A673 (cell line): Measurements from ENCODE around the gene AGAP1. TPM values are rescaled to one million over a fixed set of nuclear protein-coding genes. Genes with fewer than 3 reads are reported as not detected.

Experiments used
- BruUV-seq: library from RNA; stranded (reverse); fragments of 400-500 nt; replicated peaks from 2 replicates; lab custom pipeline; 2021; lab: Mats Ljungman, UMichigan
- CTCF ChIA-PET: fragments of 300-600 bp; sonication (Branson Sonifier 250); formaldehyde crosslinking; loops from one replicate; lab custom pipeline; 2022; ENCODE audit warnings: antibody characterized with exemption; lab: Charles Lee
- POLR2A ChIA-PET: fragments of 300-600 bp; sonication (Branson Sonifier 250); formaldehyde crosslinking; loops from one replicate; lab custom pipeline; 2022; ENCODE audit warnings: antibody characterized with exemption; ENCODE audit not compliant: low non-redundant PET; lab: Charles Lee
- DNase-seq: peaks from one replicate; pipeline ENCODE4 v3.0.0-alpha.2; 2015; ENCODE audit warnings: low spot score
- H3K27ac ChIP-seq: fragments of 200-600 bp; sonication (generic); 2 replicates; pipeline ENCODE4 v1.5.1; 2016; ENCODE audit warnings: mixed run types, low read depth, mild to moderate bottlenecking, mixed read lengths, antibody characterized with exemption, low read length; ENCODE audit not compliant: poor library complexity, severe bottlenecking
- H3K27me3 ChIP-seq: fragments of 200-600 bp; sonication (generic); replicated peaks from 2 replicates; pipeline ENCODE4 v1.6.1; 2017; ENCODE audit warnings: mixed run types, low read depth, mild to moderate bottlenecking, mixed read lengths, antibody characterized with exemption, low read length; ENCODE audit not compliant: insufficient read depth, poor library complexity
- H3K36me3 ChIP-seq: fragments of 200-600 bp; sonication (generic); 2 replicates; pipeline ENCODE4 v1.6.1; 2016; ENCODE audit warnings: mixed run types, mild to moderate bottlenecking, mixed read lengths, antibody characterized with exemption, low read length; ENCODE audit not compliant: insufficient read depth, poor library complexity, severe bottlenecking
- H3K4me1 ChIP-seq: fragments of 200-600 bp; sonication (generic); 2 replicates; pipeline ENCODE4 v1.6.1; 2017; ENCODE audit warnings: mixed run types, mild to moderate bottlenecking, mixed read lengths, antibody characterized with exemption, low read length; ENCODE audit not compliant: insufficient read depth, poor library complexity, severe bottlenecking
- H3K4me3 ChIP-seq: fragments of 200-600 bp; sonication (generic); 2 replicates; pipeline ENCODE4 v1.5.1; 2016; ENCODE audit warnings: low read depth, mixed run types, mild to moderate bottlenecking, mixed read lengths, low read length; ENCODE audit not compliant: poor library complexity, severe bottlenecking
- H3K9me3 ChIP-seq: fragments of 200-600 bp; sonication (generic); 2 replicates; pipeline ENCODE4 v1.6.1; 2016; ENCODE audit warnings: mixed run types, low read depth, mild to moderate bottlenecking, mixed read lengths, antibody characterized with exemption, low read length; ENCODE audit not compliant: poor library complexity, severe bottlenecking
- EZH2 ChIP-seq: fragments of 200-600 bp; sonication (generic); IDR thresholded peaks from 2 replicates; pipeline ENCODE4 v1.6.1; 2017; ENCODE audit warnings: borderline replicate concordance, low read depth, mild to moderate bottlenecking, mixed read lengths, antibody characterized with exemption, low read length; ENCODE audit not compliant: poor library complexity, severe bottlenecking
- intact Hi-C: fragments of 100-400 bp; cut with micrococcal nuclease; formaldehyde crosslinking; loops from one replicate; pipeline ENCODE4 v1.10.0; 2022; ENCODE audit not compliant: unreplicated experiment
- total RNA-seq: library from RNA; stranded (reverse); gene quantifications from 2 replicates; pipeline ENCODE4 v1.2.3, GENCODE V29; 2021
- TF ChIP-seq, protein P1 (sequence below): fragments of 300-800, 200-600 bp; sonication (generic); conservative IDR thresholded peaks from 2 replicates; pipeline ENCODE4 v1.5.1; 2017; ENCODE audit warnings: low read depth, mild to moderate bottlenecking, antibody characterized with exemption, low read length, moderate library complexity, mixed read lengths

The AGAP1 gene
- total RNA-seq, 1 experiment from 2014 or later = 25.3 TPM

DNA sequence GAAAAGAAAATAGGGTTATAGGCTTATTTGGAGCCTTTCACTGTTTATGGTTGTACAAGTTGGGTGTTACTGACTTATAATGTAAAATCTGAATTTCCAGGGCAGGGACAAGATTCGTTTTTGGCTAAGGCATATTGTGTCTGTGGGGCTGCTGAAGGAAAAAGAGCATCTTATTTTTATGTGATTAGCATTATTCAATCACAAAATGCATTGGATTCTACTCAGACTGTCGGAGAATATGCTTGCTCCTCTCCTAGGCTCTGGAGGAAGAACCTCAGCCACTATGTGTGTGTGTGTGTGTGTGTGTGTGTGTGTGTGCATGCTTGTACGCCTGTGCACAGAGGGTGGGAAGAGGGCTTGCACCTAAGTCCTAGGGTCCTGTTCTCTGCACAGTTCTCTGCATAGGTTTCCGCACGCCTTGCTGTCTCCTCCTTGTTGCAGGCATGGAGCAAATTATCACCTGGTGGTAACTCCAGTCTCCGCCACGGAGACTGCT is 44.3 kb downstream of the AGAP1 start:
- no peak for TF ChIP-seq EZH2
- TF ChIP-seq, protein P1, sequence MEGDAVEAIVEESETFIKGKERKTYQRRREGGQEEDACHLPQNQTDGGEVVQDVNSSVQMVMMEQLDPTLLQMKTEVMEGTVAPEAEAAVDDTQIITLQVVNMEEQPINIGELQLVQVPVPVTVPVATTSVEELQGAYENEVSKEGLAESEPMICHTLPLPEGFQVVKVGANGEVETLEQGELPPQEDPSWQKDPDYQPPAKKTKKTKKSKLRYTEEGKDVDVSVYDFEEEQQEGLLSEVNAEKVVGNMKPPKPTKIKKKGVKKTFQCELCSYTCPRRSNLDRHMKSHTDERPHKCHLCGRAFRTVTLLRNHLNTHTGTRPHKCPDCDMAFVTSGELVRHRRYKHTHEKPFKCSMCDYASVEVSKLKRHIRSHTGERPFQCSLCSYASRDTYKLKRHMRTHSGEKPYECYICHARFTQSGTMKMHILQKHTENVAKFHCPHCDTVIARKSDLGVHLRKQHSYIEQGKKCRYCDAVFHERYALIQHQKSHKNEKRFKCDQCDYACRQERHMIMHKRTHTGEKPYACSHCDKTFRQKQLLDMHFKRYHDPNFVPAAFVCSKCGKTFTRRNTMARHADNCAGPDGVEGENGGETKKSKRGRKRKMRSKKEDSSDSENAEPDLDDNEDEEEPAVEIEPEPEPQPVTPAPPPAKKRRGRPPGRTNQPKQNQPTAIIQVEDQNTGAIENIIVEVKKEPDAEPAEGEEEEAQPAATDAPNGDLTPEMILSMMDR = no peak
- POLR2A ChIA-PET = no interaction called here
- no TSS peak for BruUV-seq

DNA sequence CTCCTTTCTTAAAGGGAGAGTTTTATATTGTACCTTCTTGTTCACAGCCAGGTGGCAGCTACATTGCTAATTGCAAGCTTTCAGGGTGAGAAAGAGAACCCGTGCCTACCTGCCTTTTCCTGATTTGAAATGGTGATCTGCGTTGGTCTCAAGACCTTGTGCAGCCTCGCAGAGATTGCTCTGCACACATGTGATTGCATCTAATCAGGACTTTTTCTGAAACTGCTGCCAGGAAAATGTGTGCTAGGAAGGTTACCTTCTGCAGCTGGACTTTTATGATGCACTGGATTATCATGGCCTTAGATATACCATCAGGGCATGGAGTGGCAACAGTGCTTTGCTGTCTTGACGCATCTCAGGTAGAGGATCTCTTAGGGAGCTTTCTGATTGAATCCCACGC is 45.1 kb downstream of the AGAP1 start:
- no TSS peak for BruUV-seq
- no peak for DNase-seq
- CTCF ChIA-PET = no interaction called here
- no peaks in the 10 kb centered on the region for H3K4me1 ChIP-seq
- POLR2A ChIA-PET = no interaction called here
- TF ChIP-seq, protein P1 = no peak
- TF ChIP-seq EZH2 = no peak
- no peak overlapping the region for H3K27ac ChIP-seq
- no peaks in the 10 kb centered on the region for H3K9me3 ChIP-seq
- intact Hi-C loops = no loop called here
- no peaks in the 10 kb centered on the region for H3K27me3 ChIP-seq
- no peak overlapping the region for H3K4me3 ChIP-seq
- no peaks in the 10 kb centered on the region for H3K36me3 ChIP-seq

More for the DNA sequence above, 44.3 kb downstream of the AGAP1 start:
- Histone ChIP-seq H3K27me3 (no peaks in the 10 kb centered on the region), H3K4me3 (no peak overlapping the region), H3K36me3 (no peaks in the 10 kb centered on the region), H3K4me1 (no peaks in the 10 kb centered on the region), H3K9me3 (no peaks in the 10 kb centered on the region), H3K27ac (no peak overlapping the region)
- intact Hi-C loops = no loop called here
- CTCF ChIA-PET = no interaction called here
- DNase-seq = no peak

DNA sequence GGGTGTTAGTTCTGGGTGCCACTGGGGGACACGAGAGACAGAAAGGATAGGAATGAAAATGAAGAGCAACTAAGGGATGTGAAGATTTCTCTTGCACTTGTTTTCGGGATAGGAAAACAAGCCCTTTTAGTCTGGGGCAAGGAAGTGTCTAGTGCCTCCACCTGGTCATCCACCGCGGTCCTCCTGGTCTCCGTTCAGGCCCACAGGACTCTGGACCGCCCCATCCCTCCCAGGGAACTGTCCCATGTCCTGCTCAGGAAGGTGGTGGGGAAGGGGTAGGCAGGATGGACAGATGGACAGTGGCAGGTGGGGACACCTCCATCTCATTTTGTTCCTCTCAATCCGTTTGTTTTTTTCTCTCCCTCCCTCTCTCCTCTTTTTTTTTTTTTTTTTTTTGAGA is 45.9 kb downstream of the AGAP1 start:
- no peaks in the 10 kb centered on the region for H3K27me3 ChIP-seq
- no peak overlapping the region for H3K4me3 ChIP-seq
- ChIA-PET POLR2A (no interaction called here), CTCF (no interaction called here)
- no peaks in the 10 kb centered on the region for H3K36me3 ChIP-seq
- no peak for DNase-seq
- no TSS peak for BruUV-seq
- H3K27ac ChIP-seq = no peak overlapping the region
- no peaks in the 10 kb centered on the region for H3K4me1 ChIP-seq
- TF ChIP-seq, protein P1 = no peak
- TF ChIP-seq EZH2 = no peak
- intact Hi-C loops = no loop called here
- no peaks in the 10 kb centered on the region for H3K9me3 ChIP-seq
